Muscle of leg (tissue), 16 donors: ENCODE measurements around the gene CD81. TPM values are rescaled to one million over a fixed set of nuclear protein-coding genes. Genes with fewer than 3 reads are reported as not detected.
"Not testable (repeated sequence)": the region's sequence is repeated elsewhere in the genome, so short reads cannot be mapped to it uniquely, and the experiment has no call there.

ENCODE experiments used
- DNase-seq: peaks from one replicate; pipeline ENCODE4 v3.0.0; 2013
- H3K27ac ChIP-seq: one replicate; pipeline ENCODE4 v1.5.1; 2013; ENCODE audit warnings: mild to moderate bottlenecking, low read length, control low read depth
- H3K27me3 ChIP-seq: one replicate; pipeline ENCODE4 v1.6.1; 2013; ENCODE audit warnings: low read length; ENCODE audit not compliant: control insufficient read depth, insufficient read depth
- H3K36me3 ChIP-seq: one replicate; pipeline ENCODE4 v1.6.1; 2013; ENCODE audit warnings: low read length; ENCODE audit not compliant: control insufficient read depth, insufficient read depth
- H3K4me1 ChIP-seq: one replicate; pipeline ENCODE4 v1.6.1; 2013; ENCODE audit warnings: low read length; ENCODE audit not compliant: control insufficient read depth, insufficient read depth
- H3K4me3 ChIP-seq: one replicate; pipeline ENCODE4 v1.5.1; 2013; ENCODE audit warnings: low read length, control low read depth
- H3K9me3 ChIP-seq: replicated peaks from 2 replicates; pipeline ENCODE4 v1.6.1; 2013; ENCODE audit warnings: low read depth, low read length; ENCODE audit not compliant: control insufficient read depth
- WGBS: methylation state at CpG from one replicate; pipeline ENCODE4 v1.1.5; 2013; ENCODE audit warnings: missing lambda C conversion rate; ENCODE audit not compliant: insufficient coverage; 5-methylcytosine and 5-hydroxymethylcytosine counted together
- long read RNA-seq, 11 donors: transcript quantifications; one replicate each; lab custom pipeline, GENCODE V29; 2026
- polyA plus RNA-seq, 8 donors: library from polyadenylated mRNA; unstranded; fragments of 120-200 nt; gene quantifications; one replicate each; pipeline versions ENCODE4 v1.2.1 to v1.2.3, GENCODE V29; 2013; ENCODE audit warnings: inconsistent platforms in 1 of 8, low replicate concordance in 1 of 8; ENCODE audit not compliant: insufficient read length in 8 of 8, insufficient read depth in 1 of 8
- total RNA-seq: library from RNA; stranded (reverse); fragments of 120-200 nt; gene quantifications from one replicate; pipeline ENCODE4 v1.2.4, GENCODE V29; 2013

The CD81 gene, protein sequence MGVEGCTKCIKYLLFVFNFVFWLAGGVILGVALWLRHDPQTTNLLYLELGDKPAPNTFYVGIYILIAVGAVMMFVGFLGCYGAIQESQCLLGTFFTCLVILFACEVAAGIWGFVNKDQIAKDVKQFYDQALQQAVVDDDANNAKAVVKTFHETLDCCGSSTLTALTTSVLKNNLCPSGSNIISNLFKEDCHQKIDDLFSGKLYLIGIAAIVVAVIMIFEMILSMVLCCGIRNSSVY
- total RNA-seq (187 TPM), polyA plus RNA-seq (100 to 1,000 TPM; 374 to 495 (median 433) TPM)
- long read RNA-seq, donor 1, transcript CD81-214 (4 exons, 425 nt), result minor isoform, 5 of 172 reads
- long read RNA-seq, donor 1, transcript CD81-204 (5 exons, 940 nt), result minor isoform, 14 of 172 reads
- long read RNA-seq, donor 1, transcript CD81-201 (8 exons, 1,520 nt), result major isoform, 97 of 172 reads
- long read RNA-seq, donor 1, partial matches to known transcripts, result 54 of 172 reads
- long read RNA-seq, donor 1, other reads (novel, unspliced or antisense), result 0 of 172 reads
- long read RNA-seq, donor 2, transcript CD81-201 (8 exons, 1,520 nt), result major isoform, 34 of 48 reads
- long read RNA-seq, donor 2, partial matches to known transcripts, result 13 of 48 reads
- long read RNA-seq, donor 2, other reads (novel, unspliced or antisense), result 0 of 48 reads
- long read RNA-seq, donor 3, full-length matches to known transcripts, result 382 of 451 reads
- long read RNA-seq, donor 3, partial matches to known transcripts, result 58 of 451 reads
- long read RNA-seq, donor 3, other reads (novel, unspliced or antisense), result 11 of 451 reads
- long read RNA-seq, donor 4, transcript CD81-201 (8 exons, 1,520 nt), result major isoform, 167 of 184 reads
- long read RNA-seq, donor 4, partial matches to known transcripts, result 11 of 184 reads
- long read RNA-seq, donor 4, other reads (novel, unspliced or antisense), result 0 of 184 reads
- long read RNA-seq, donor 5, full-length matches to known transcripts, result 629 of 872 reads
- long read RNA-seq, donor 5, partial matches to known transcripts, result 201 of 872 reads
- long read RNA-seq, donor 5, other reads (novel, unspliced or antisense), result 42 of 872 reads
- long read RNA-seq, donor 6, transcript CD81-201 (8 exons, 1,520 nt), result major isoform, 274 of 446 reads
- long read RNA-seq, donor 6, transcript CD81-207 (6 exons, 890 nt), result minor isoform, 10 of 446 reads
- long read RNA-seq, donor 6, transcript CD81-204 (5 exons, 940 nt), result minor isoform, 13 of 446 reads
- long read RNA-seq, donor 6, partial matches to known transcripts, result 134 of 446 reads
- long read RNA-seq, donor 6, other reads (novel, unspliced or antisense), result 8 of 446 reads
- long read RNA-seq, donor 7, transcript CD81-201 (8 exons, 1,520 nt), result major isoform, 239 of 359 reads
- long read RNA-seq, donor 7, transcript CD81-207 (6 exons, 890 nt), result minor isoform, 7 of 359 reads
- long read RNA-seq, donor 7, transcript CD81-204 (5 exons, 940 nt), result minor isoform, 11 of 359 reads
- long read RNA-seq, donor 7, partial matches to known transcripts, result 101 of 359 reads
- long read RNA-seq, donor 7, other reads (novel, unspliced or antisense), result 0 of 359 reads
- long read RNA-seq, donor 8, transcript CD81-206 (2 exons, 898 nt), result minor isoform, 5 of 364 reads
- long read RNA-seq, donor 8, transcript CD81-204 (5 exons, 940 nt), result minor isoform, 6 of 364 reads
- long read RNA-seq, donor 8, transcript CD81-207 (6 exons, 890 nt), result minor isoform, 6 of 364 reads
- long read RNA-seq, donor 8, transcript CD81-201 (8 exons, 1,520 nt), result major isoform, 244 of 364 reads
- long read RNA-seq, donor 8, partial matches to known transcripts, result 85 of 364 reads
- long read RNA-seq, donor 8, other reads (novel, unspliced or antisense), result 18 of 364 reads
- long read RNA-seq, donor 9, transcript CD81-201 (8 exons, 1,520 nt), result major isoform, 177 of 217 reads
- long read RNA-seq, donor 9, transcript CD81-204 (5 exons, 940 nt), result minor isoform, 11 of 217 reads
- long read RNA-seq, donor 9, partial matches to known transcripts, result 20 of 217 reads
- long read RNA-seq, donor 9, other reads (novel, unspliced or antisense), result 0 of 217 reads
- long read RNA-seq, donor 10, transcript CD81-204 (5 exons, 940 nt), result minor isoform, 8 of 428 reads
- long read RNA-seq, donor 10, transcript CD81-201 (8 exons, 1,520 nt), result major isoform, 292 of 428 reads
- long read RNA-seq, donor 10, partial matches to known transcripts, result 103 of 428 reads
- long read RNA-seq, donor 10, other reads (novel, unspliced or antisense), result 20 of 428 reads
- long read RNA-seq, donor 11, transcript CD81-206 (2 exons, 898 nt), result minor isoform, 5 of 491 reads
- long read RNA-seq, donor 11, transcript CD81-207 (6 exons, 890 nt), result minor isoform, 12 of 491 reads
- long read RNA-seq, donor 11, transcript CD81-201 (8 exons, 1,520 nt), result major isoform, 289 of 491 reads
- long read RNA-seq, donor 11, transcript CD81-204 (5 exons, 940 nt), result minor isoform, 15 of 491 reads
- long read RNA-seq, donor 11, partial matches to known transcripts, result 162 of 491 reads
- long read RNA-seq, donor 11, other reads (novel, unspliced or antisense), result 7 of 491 reads

DNA sequence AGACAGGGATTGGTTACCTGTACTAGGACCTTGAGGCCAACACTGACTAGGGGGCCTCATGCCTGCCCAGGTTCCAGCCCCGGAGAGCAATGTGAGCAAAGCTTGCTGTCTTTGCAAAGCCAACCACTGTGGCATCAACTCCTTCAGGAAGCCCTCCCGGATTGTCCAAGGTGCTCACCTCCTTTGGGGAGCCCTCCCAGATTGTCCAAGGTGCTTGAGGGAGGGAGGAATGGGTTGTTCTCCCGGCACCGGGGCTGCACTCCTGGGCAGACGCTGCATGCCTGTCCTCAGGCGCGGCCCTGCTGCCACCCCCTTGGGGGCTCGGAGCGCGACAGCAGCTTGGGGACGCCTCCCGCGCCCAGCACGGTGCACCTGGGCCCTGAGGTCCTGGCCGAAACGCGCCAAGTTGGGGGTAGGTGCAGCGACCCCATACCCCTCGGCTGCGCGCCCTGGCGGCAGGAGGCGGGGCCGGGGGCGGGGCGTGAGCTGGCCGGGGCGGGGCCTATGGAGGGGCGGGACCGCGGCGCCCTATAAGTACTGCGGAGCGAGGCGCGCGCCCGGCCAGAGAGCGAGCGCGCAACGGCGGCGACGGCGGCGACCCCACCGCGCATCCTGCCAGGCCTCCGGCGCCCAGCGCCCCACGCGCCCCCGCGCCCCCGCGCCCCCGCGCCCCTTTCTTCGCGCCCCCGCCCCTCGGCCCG, at the start of gene CD81:
Gene CD81, plus strand, starts transcription at position 560 of the 701 bp plus-strand sequence. CDS start 240 bp downstream, outside the sequence.
- peak; percentile 57 for DNase-seq
- Histone ChIP-seq H3K4me1 (peaks cover 45% of the 10 kb centered on the region), H3K27me3 (no peaks in the 10 kb centered on the region), H3K27ac (peak within 1 kb of the TSS; percentile 99), H3K36me3 (peaks cover 22% of the 10 kb centered on the region), H3K9me3 (no peaks in the 10 kb centered on the region), H3K4me3 (peak within 1 kb of the TSS; percentile 97)
- WGBS, result 4% methylated on average over 56 of the region's 65 CpGs

- Histone ChIP-seq H3K9me3 (no peaks in the 10 kb centered on the region), H3K27me3 (no peaks in the 10 kb centered on the region), H3K27ac (no peak overlapping the region), H3K36me3 (no peaks in the 10 kb centered on the region), H3K4me3 (no peak overlapping the region), H3K4me1 (no peaks in the 10 kb centered on the region)
- WGBS, result 78% methylated on average over 11 of the region's 11 CpGs
- no peak for DNase-seq
Observed at GRCh38 chr11:2328021-2328420, 49.1 kb upstream of the CD81 start.

GRCh38 chr11:2328656-2329354, 48.3 kb upstream of the CD81 start:
- Histone ChIP-seq H3K4me1 (no peaks in the 10 kb centered on the region), H3K27me3 (no peaks in the 10 kb centered on the region), H3K9me3 (no peaks in the 10 kb centered on the region), H3K36me3 (no peaks in the 10 kb centered on the region), H3K4me3 (no peak overlapping the region), H3K27ac (no peak overlapping the region)
- WGBS, result 92% methylated on average over 10 of the region's 15 CpGs
- DNase-seq, result no peak

GRCh38 chr11:2329551-2329950, 47.6 kb upstream of the CD81 start:
- H3K4me1 ChIP-seq, result no peaks in the 10 kb centered on the region
- H3K27me3 ChIP-seq, result no peaks in the 10 kb centered on the region
- H3K36me3 ChIP-seq, result no peaks in the 10 kb centered on the region
- H3K9me3 ChIP-seq, result no peaks in the 10 kb centered on the region
- H3K4me3 ChIP-seq, result no peak overlapping the region
- 72% methylated on average over 3 of the region's 9 CpGs for WGBS
- H3K27ac ChIP-seq, result no peak overlapping the region
- no peak for DNase-seq

- Histone ChIP-seq H3K27me3 (no peaks in the 10 kb centered on the region), H3K4me3 (no peak overlapping the region), H3K27ac (no peak overlapping the region), H3K9me3 (no peaks in the 10 kb centered on the region), H3K4me1 (no peaks in the 10 kb centered on the region), H3K36me3 (no peaks in the 10 kb centered on the region)
- WGBS, result 85% methylated on average over 5 of the region's 6 CpGs
- no peak for DNase-seq
Observed at GRCh38 chr11:2330696-2331095, 46.4 kb upstream of the CD81 start.

DNA sequence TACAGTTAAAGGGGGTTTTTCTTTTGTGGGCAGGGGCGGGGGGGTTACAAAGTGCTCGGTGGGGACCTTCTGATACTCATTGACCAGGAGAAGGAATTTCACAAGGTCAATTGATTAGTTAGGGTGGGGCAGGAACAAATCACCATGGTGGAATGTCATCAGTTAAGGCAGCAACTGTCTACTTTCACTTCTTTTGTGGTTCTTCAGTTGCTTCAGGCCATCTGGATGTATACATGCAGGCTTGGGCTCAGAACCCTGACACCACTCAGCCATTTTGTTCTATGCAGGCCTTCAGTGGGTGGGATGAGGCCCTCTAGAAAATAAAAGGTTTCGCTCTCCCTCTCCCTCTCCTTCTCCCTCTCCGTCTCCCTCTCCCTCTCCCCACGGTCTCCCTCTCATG, 45.7 kb upstream of the CD81 start:
- Histone ChIP-seq H3K27me3 (no peaks in the 10 kb centered on the region), H3K4me1 (no peaks in the 10 kb centered on the region), H3K27ac (no peak overlapping the region), H3K36me3 (no peaks in the 10 kb centered on the region), H3K9me3 (no peaks in the 10 kb centered on the region), H3K4me3 (no peak overlapping the region)
- WGBS, result 92% methylated on average over 3 of the region's 5 CpGs
- DNase-seq, result no peak

DNA sequence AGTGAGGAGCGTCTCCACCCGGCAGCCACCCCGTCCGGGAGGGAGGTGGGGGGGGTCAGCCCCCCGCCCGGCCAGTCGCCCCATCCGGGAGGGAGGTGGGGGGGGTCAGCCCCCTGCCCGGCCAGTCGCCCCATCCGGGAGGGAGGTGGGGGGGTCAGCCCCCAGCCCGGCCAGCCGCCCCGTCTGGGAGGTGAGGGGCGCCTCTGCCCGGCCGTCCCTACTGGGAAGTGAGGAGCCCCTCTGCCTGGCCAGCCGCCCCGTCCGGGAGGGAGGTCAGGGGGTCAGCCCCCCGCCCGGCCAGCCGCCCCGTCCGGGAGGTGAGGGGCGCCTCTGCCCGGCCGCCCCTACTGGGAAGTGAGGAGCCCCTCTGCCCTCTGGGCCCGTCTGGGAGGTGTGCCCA, 44.5 kb upstream of the CD81 start:
- not testable (repeated sequence) for H3K36me3 ChIP-seq, H3K4me1 ChIP-seq, H3K4me3 ChIP-seq, DNase-seq, H3K9me3 ChIP-seq, H3K27ac ChIP-seq, H3K27me3 ChIP-seq
- no CpG with 5 or more reads among the region's 29 CpGs for WGBS
